SK-MEL-5 (cell line): ENCODE measurements around the gene SNAP47. TPM values are rescaled to one million over a fixed set of nuclear protein-coding genes. Genes with fewer than 3 reads are reported as not detected.

ENCODE experiments used
- DNase-seq: peaks from one replicate; pipeline ENCODE4 v3.0.0-alpha.2; 2016; ENCODE audit warnings: low read depth, low spot score
- in situ Hi-C: cut with HindIII; loops from 2 replicates; pipeline ENCODE4 v1.10.0; 2016; ENCODE audit warnings: low sequenced_read_pairs, high pct_unique_total_duplicates, low pct_unique_long_range_greater_than_20kb
- total RNA-seq: library from RNA; depleted of rRNA; stranded (reverse); fragments of >200 nt; shearing (Covaris generic); gene quantifications from 2 replicates; pipeline ENCODE4 v1.2.3, GENCODE V29; 2014

The SNAP47 gene
- total RNA-seq, 1 experiment from 2014 or later: 29.3 TPM

- in situ Hi-C loops: no loop called here
Measured at GRCh38 chr1:227788271-227789083, 53.2 kb downstream of the SNAP47 start.

GRCh38 chr1:227789084-227790033 is 54.1 kb downstream of the SNAP47 start:
- no peak for DNase-seq
- in situ Hi-C loops: no loop called here

More at GRCh38 chr1:227788271-227789083, 53.2 kb downstream of the SNAP47 start:
- DNase-seq: peak; percentile 60

- in situ Hi-C loops: no loop called here
- no peak for DNase-seq
Measured at GRCh38 chr1:227790034-227790400, 54.8 kb downstream of the SNAP47 start.

- DNase-seq: no peak
- in situ Hi-C loops: no loop called here
Measured at GRCh38 chr1:227790868-227791267, 55.6 kb downstream of the SNAP47 start.

GRCh38 chr1:227791425-227792143 is 56.3 kb downstream of the SNAP47 start:
- in situ Hi-C loops: no loop called here
- no peak for DNase-seq

- DNase-seq: peak; percentile 22
Measured at GRCh38 chr1:227792216-227793078, 57.2 kb downstream of the SNAP47 start.

GRCh38 chr1:227793079-227793947 is 58.1 kb downstream of the SNAP47 start:
- in situ Hi-C loops: no loop called here
- no peak for DNase-seq

More at GRCh38 chr1:227792216-227793078, 57.2 kb downstream of the SNAP47 start:
- in situ Hi-C loops: no loop called here

GRCh38 chr1:227793948-227794816 is 58.9 kb downstream of the SNAP47 start:
- in situ Hi-C loops: no loop called here

GRCh38 chr1:227794817-227795192 is 59.6 kb downstream of the SNAP47 start:
- no peak for DNase-seq
- in situ Hi-C loops: no loop called here

More at GRCh38 chr1:227793948-227794816, 58.9 kb downstream of the SNAP47 start:
- DNase-seq: no peak

GRCh38 chr1:227795732-227796131 is 60.5 kb downstream of the SNAP47 start:
- in situ Hi-C loops: no loop called here
- no peak for DNase-seq

GRCh38 chr1:227796359-227796915 is 61.2 kb downstream of the SNAP47 start:
- DNase-seq: no peak
- in situ Hi-C loops: no loop called here

- in situ Hi-C loops: no loop called here
- DNase-seq: no peak
Measured at GRCh38 chr1:227797144-227797543, 61.9 kb downstream of the SNAP47 start.

GRCh38 chr1:227797625-227798024 is 62.4 kb downstream of the SNAP47 start:
- DNase-seq: no peak
- in situ Hi-C loops: no loop called here

- in situ Hi-C loops: no loop called here
- DNase-seq: no peak
Measured at GRCh38 chr1:227798078-227798802, 63.0 kb downstream of the SNAP47 start.
